SK-N-SH treated with all-trans-retinoic acid at 6 μM for 48 hours (cell line): Measurements from ENCODE around the gene DCDC2.

Source experiments
- ATAC-seq: fragments of 200-7000 bp; cut with Tn5 transposase; 3 replicates; pipeline ENCODE4 v1.9.1; 2020; ENCODE audit warnings: mild to moderate bottlenecking, moderate library complexity
- ARNTL ChIP-seq: fragments of 450-650 bp; formaldehyde crosslinking; IDR thresholded peaks from 2 replicates; pipeline ENCODE4 v1.5.0; 2020; ENCODE audit warnings: low read depth, mild to moderate bottlenecking, moderate library complexity, borderline replicate concordance
- BACH2 ChIP-seq: fragments of 250-450 bp; sonication (Bioruptor Pico); IDR thresholded peaks from 2 replicates; pipeline ENCODE4 v1.9.0; 2021; ENCODE audit warnings: mild to moderate bottlenecking, borderline replicate concordance
- CREB5 ChIP-seq: fragments of 250-450 bp; sonication (Bioruptor Pico); IDR thresholded peaks from 2 replicates; pipeline ENCODE4 v1.5.1; 2020; ENCODE audit warnings: low read depth, mild to moderate bottlenecking, moderate library complexity
- CSDC2 ChIP-seq: fragments of 250-450 bp; sonication (Bioruptor Pico); IDR thresholded peaks from 2 replicates; pipeline ENCODE4 v1.5.0; 2020; ENCODE audit warnings: mild to moderate bottlenecking, moderate library complexity
- ESRRG ChIP-seq: fragments of 250-450 bp; sonication (Bioruptor Pico); IDR thresholded peaks from 2 replicates; pipeline ENCODE4 v1.6.1; 2021; ENCODE audit warnings: mild to moderate bottlenecking
- GLIS3 ChIP-seq: fragments of 250-450 bp; sonication (Bioruptor Pico); IDR thresholded peaks from 2 replicates; pipeline ENCODE4 v1.5.0; 2020; ENCODE audit warnings: mild to moderate bottlenecking, moderate library complexity
- ISL1 ChIP-seq: fragments of 250-450 bp; sonication (Bioruptor Pico); IDR thresholded peaks from 2 replicates; pipeline ENCODE4 v2.1.2; 2022; ENCODE audit warnings: mild to moderate bottlenecking, moderate library complexity
- OSR1 ChIP-seq: fragments of 250-450 bp; sonication (Bioruptor Pico); IDR thresholded peaks from 2 replicates; pipeline ENCODE4 v1.8.0; 2022; ENCODE audit warnings: moderate library complexity, mild to moderate bottlenecking, inconsistent platforms
- PATZ1 ChIP-seq: fragments of 250-450 bp; sonication (Bioruptor Pico); IDR thresholded peaks from 2 replicates; pipeline ENCODE4 v1.8.0; 2020; ENCODE audit warnings: mild to moderate bottlenecking, moderate library complexity, borderline replicate concordance
- POU6F1 ChIP-seq: fragments of 250-450 bp; sonication (Bioruptor Pico); IDR thresholded peaks from 2 replicates; pipeline ENCODE4 v1.8.0; 2021; ENCODE audit warnings: low read depth, mild to moderate bottlenecking, moderate library complexity, borderline replicate concordance
- PPARA ChIP-seq: fragments of 250-450 bp; sonication (Bioruptor Pico); IDR thresholded peaks from 2 replicates; pipeline ENCODE4 v1.5.0; 2020; ENCODE audit warnings: mild to moderate bottlenecking, borderline replicate concordance
- RARB ChIP-seq: fragments of 250-450 bp; sonication (Bioruptor Pico); IDR thresholded peaks from 2 replicates; pipeline ENCODE4 v1.8.0; 2021; ENCODE audit warnings: mild to moderate bottlenecking, moderate library complexity
- SNAI2 ChIP-seq: fragments of 250-450 bp; sonication (Bioruptor Pico); IDR thresholded peaks from 2 replicates; pipeline ENCODE4 v1.5.0; 2020; ENCODE audit warnings: mild to moderate bottlenecking, moderate library complexity
- TCF4 ChIP-seq: fragments of 250-450 bp; sonication (Bioruptor Pico); IDR thresholded peaks from 2 replicates; pipeline ENCODE4 v1.8.0; 2021; ENCODE audit warnings: mild to moderate bottlenecking, moderate library complexity, borderline replicate concordance
- TSHZ2 ChIP-seq: fragments of 250-450 bp; sonication (Bioruptor Pico); IDR thresholded peaks from 2 replicates; pipeline ENCODE4 v1.5.0; 2020; ENCODE audit warnings: mild to moderate bottlenecking, moderate library complexity
- ZC3H10 ChIP-seq: fragments of 250-450 bp; sonication (Bioruptor Pico); IDR thresholded peaks from 2 replicates; pipeline ENCODE4 v1.5.1; 2021; ENCODE audit warnings: mild to moderate bottlenecking, moderate library complexity
- ZFP30 ChIP-seq: fragments of 450-650 bp; formaldehyde crosslinking; IDR thresholded peaks from 2 replicates; pipeline ENCODE4 v1.5.0; 2022; ENCODE audit warnings: mild to moderate bottlenecking, moderate library complexity
- ZNF565 ChIP-seq: fragments of 450-650 bp; formaldehyde crosslinking; conservative IDR thresholded peaks from 2 replicates; pipeline ENCODE4 v1.5.0; 2020; ENCODE audit warnings: low read depth, mild to moderate bottlenecking, moderate library complexity
- ZNF70 ChIP-seq: fragments of 450-650 bp; formaldehyde crosslinking; IDR thresholded peaks from 2 replicates; pipeline ENCODE4 v1.5.0; 2020; ENCODE audit warnings: mild to moderate bottlenecking, moderate library complexity
- ZNF8 ChIP-seq: fragments of 450-650 bp; formaldehyde crosslinking; IDR thresholded peaks from 2 replicates; pipeline ENCODE4 v1.5.0; 2020; ENCODE audit warnings: mild to moderate bottlenecking, moderate library complexity

The DCDC2 gene

GRCh38 chr6:24325978-24326377 is 31.9 kb downstream of the DCDC2 start:
- no peak for ATAC-seq
- TF ChIP-seq OSR1 (CRISPR knock-in tag): no peak
- no peak for TF ChIP-seq POU6F1 (CRISPR knock-in tag)
- no peak for TF ChIP-seq CREB5 (CRISPR knock-in tag)
- TF ChIP-seq RARB (CRISPR knock-in tag): no peak
- TF ChIP-seq CSDC2 (CRISPR knock-in tag): no peak
- no peak for TF ChIP-seq PATZ1
- TF ChIP-seq GLIS3 (CRISPR knock-in tag): no peak
- TF ChIP-seq TCF4: no peak
- no peak for TF ChIP-seq ZFP30
- no peak for TF ChIP-seq BACH2 (CRISPR knock-in tag)
- no peak for TF ChIP-seq ZNF565 (CRISPR knock-in tag)

- ATAC-seq: no peak
- TF ChIP-seq PPARA (no peak), CREB5 (CRISPR knock-in tag) (no peak), TSHZ2 (no peak), OSR1 (CRISPR knock-in tag) (no peak), ZC3H10 (CRISPR knock-in tag) (no peak), POU6F1 (CRISPR knock-in tag) (no peak), ARNTL (CRISPR knock-in tag) (no peak), ESRRG (CRISPR knock-in tag) (no peak), SNAI2 (CRISPR knock-in tag) (no peak), ZNF70 (CRISPR knock-in tag) (no peak), RARB (CRISPR knock-in tag) (no peak), GLIS3 (CRISPR knock-in tag) (no peak), ISL1 (CRISPR knock-in tag) (no peak)
These were observed 33.2 kb downstream of the DCDC2 start for GRCh38 chr6:24324617-24325016.

- ATAC-seq: no peak
- TF ChIP-seq PATZ1: no peak
- no peak for TF ChIP-seq OSR1 (CRISPR knock-in tag)
- TF ChIP-seq POU6F1 (CRISPR knock-in tag): no peak
- no peak for TF ChIP-seq ZNF8 (CRISPR knock-in tag)
- TF ChIP-seq ZNF565 (CRISPR knock-in tag): no peak
These were observed 34.1 kb downstream of the DCDC2 start for GRCh38 chr6:24323632-24324337.
